HCT116 (cell line): ENCODE data around the gene ZNF143.

Experiments used
- CEBPB ChIP-seq: IDR thresholded peaks from 2 replicates; pipeline ENCODE4 v1.6.1; 2012; ENCODE audit warnings: low read depth
- CTCF ChIP-seq, 3 experiments: fragments of 200-600 bp in 1 of 3; sonication (generic) in 1 of 3; IDR thresholded peaks in 2 of 3; conservative IDR thresholded peaks in 1 of 3; 2 replicates each; pipeline ENCODE4 v1.5.1; 2012 to 2017; ENCODE audit warnings: low read depth in 2 of 3, low read length in 2 of 3, antibody characterized with exemption in 1 of 3, borderline replicate concordance in 1 of 3, control low read depth in 1 of 3, mild to moderate bottlenecking in 1 of 3, mixed read lengths in 1 of 3, mixed run types in 1 of 3, moderate library complexity in 1 of 3; ENCODE audit not compliant: insufficient read depth in 1 of 3
- ELF1 ChIP-seq: IDR thresholded peaks from 2 replicates; pipeline ENCODE4 v1.6.1; 2012; ENCODE audit warnings: low read depth, borderline replicate concordance
- EZH2 ChIP-seq: fragments of 200-600 bp; sonication (generic); IDR thresholded peaks from 2 replicates; pipeline ENCODE4 v1.6.1; 2017; ENCODE audit warnings: antibody characterized with exemption, mixed run types
- EZH2phosphoT487 ChIP-seq: fragments of 200-600 bp; IDR thresholded peaks from 2 replicates; pipeline ENCODE4 v1.6.1; 2018; ENCODE audit warnings: antibody characterized with exemption, borderline replicate concordance
- POLR2A ChIP-seq: IDR thresholded peaks from 2 replicates; pipeline ENCODE4 v1.7.0; 2011; ENCODE audit warnings: borderline replicate concordance; ENCODE audit not compliant: insufficient read depth, insufficient read length; ENCODE audit errors: extremely low read depth
- POLR2AphosphoS5 ChIP-seq: IDR thresholded peaks from 2 replicates; pipeline ENCODE4 v1.6.1; 2011; ENCODE audit warnings: mild to moderate bottlenecking, low read depth, low read length, moderate library complexity
- RAD21 ChIP-seq: IDR thresholded peaks from 2 replicates; pipeline ENCODE4 v1.6.1; 2012; ENCODE audit warnings: low read depth, mild to moderate bottlenecking
- SP1 ChIP-seq: IDR thresholded peaks from 2 replicates; pipeline ENCODE4 v1.6.1; 2012; ENCODE audit warnings: low read depth
- ZFX ChIP-seq: fragments of 450-650 bp; IDR thresholded peaks from 2 replicates; pipeline ENCODE4 v1.6.1; 2017
- TF ChIP-seq, protein P1 (sequence below): IDR thresholded peaks from 2 replicates; pipeline ENCODE4 v1.6.1; 2012

GRCh38 chr11:9498457-9499078 lies 37.8 kb downstream of the ZNF143 start:
- TF ChIP-seq CTCF (IDR thresholded peaks at IDR 0.05 in 2 of 3, conservative IDR thresholded peaks at IDR 0.05 in 1 of 3; ENCODE audit: borderline replicate concordance in 1 of 3, insufficient read depth in 1 of 3, low read depth in 2 of 3, low read length in 2 of 3) (no peak), CEBPB (no peak), SP1 (no peak), EZH2phosphoT487 (no peak), EZH2 (no peak), ZFX (no peak), POLR2A (no peak), RAD21 (no peak), ELF1 (no peak), POLR2AphosphoS5 (no peak)
- TF ChIP-seq, protein P1, sequence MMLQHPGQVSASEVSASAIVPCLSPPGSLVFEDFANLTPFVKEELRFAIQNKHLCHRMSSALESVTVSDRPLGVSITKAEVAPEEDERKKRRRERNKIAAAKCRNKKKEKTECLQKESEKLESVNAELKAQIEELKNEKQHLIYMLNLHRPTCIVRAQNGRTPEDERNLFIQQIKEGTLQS, result no peak
